ENCODE measurements around the gene ESRRB.

DNA sequence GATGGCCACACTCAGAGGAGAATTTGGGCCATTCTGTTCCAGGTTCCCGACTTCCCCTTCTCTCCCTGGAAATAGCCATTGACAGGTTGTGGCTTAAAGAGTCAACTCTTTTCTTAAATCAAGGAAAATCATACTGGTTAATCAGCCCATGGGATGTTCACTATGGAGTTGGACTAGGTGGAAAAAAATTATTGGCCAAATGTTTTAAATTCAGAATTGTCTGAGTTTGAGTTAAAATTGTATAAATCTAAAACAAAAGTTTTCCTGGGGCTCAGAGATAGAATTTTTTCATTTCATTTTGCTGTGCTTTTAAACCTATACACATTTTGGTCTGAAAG is 6.5 kb downstream of the ESRRB start:
- TF ChIP-seq, protein P1, sequence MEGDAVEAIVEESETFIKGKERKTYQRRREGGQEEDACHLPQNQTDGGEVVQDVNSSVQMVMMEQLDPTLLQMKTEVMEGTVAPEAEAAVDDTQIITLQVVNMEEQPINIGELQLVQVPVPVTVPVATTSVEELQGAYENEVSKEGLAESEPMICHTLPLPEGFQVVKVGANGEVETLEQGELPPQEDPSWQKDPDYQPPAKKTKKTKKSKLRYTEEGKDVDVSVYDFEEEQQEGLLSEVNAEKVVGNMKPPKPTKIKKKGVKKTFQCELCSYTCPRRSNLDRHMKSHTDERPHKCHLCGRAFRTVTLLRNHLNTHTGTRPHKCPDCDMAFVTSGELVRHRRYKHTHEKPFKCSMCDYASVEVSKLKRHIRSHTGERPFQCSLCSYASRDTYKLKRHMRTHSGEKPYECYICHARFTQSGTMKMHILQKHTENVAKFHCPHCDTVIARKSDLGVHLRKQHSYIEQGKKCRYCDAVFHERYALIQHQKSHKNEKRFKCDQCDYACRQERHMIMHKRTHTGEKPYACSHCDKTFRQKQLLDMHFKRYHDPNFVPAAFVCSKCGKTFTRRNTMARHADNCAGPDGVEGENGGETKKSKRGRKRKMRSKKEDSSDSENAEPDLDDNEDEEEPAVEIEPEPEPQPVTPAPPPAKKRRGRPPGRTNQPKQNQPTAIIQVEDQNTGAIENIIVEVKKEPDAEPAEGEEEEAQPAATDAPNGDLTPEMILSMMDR (IDR thresholded peaks at IDR 0.05) = no peak
- TF ChIP-seq EP300 (IDR thresholded peaks at IDR 0.05; ENCODE audit: low read depth) = no peak
- no peak for TF ChIP-seq POLR2A (IDR thresholded peaks at IDR 0.05)

All from transverse colon (tissue), 3 donors.